ENCODE data around the gene WDR76. TPM values are rescaled to one million over a fixed set of nuclear protein-coding genes. Genes with fewer than 3 reads are reported as not detected.
"Not testable (repeated sequence)": the region's sequence is repeated elsewhere in the genome, so short reads cannot be mapped to it uniquely, and the experiment has no call there.

Gene WDR76
- total RNA-seq, 1 donor from 2014 or later = 3.8 TPM

GRCh38 chr15:43821505-43821904 is 5.3 kb upstream of the WDR76 start:
- DNase-seq (ENCODE audit: low read depth) = no peak

GRCh38 chr15:43824302-43825246 is 2.2 kb upstream of the WDR76 start, which contains the start of gene MFAP1:
MFAP1 (minus strand) TSS chr15:43824690; CDS start chr15:43824569, 121 bp downstream.
- DNase-seq (ENCODE audit: low read depth) = peak; percentile 97

GRCh38 chr15:43825305-43825704 is 1.5 kb upstream of the WDR76 start:
- not testable (repeated sequence) for DNase-seq (ENCODE audit: low read depth)

- DNase-seq (ENCODE audit: low read depth) = no peak
Measured at GRCh38 chr15:43826029-43826507, 734 bp upstream of the WDR76 start.

GRCh38 chr15:43828061-43828657 is 1.4 kb downstream of the WDR76 start:
- DNase-seq (ENCODE audit: low read depth) = no peak

DNA sequence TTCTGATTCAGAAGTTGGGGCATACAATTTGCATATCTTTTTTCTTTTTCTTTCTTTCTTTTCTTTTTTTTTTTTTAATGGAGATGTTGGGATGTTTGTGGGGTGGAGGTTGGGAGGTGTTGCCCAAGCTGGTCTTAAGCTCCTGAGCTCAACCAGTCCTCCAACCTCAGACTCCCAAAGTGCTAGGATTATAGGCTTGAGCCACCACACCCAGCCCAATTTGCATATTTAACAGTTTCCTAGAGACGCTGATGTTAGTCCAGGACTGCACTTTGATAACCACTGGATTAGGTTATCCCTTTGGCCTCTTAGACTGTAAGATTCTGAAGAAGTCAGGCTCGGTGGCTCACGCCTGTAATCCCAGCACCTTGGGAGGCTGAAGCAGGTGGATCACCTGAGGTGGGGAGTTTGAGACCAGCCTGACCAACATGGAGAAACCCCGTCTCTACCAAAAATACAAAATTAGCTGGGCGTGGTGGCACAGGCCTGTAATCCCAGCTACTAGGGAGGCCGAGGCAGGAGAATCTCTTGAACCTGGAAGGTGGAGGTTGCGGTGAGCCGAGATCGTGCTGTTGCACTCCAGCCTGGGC is 3.2 kb downstream of the WDR76 start:
- not testable (repeated sequence) for DNase-seq (ENCODE audit: low read depth)

DNA sequence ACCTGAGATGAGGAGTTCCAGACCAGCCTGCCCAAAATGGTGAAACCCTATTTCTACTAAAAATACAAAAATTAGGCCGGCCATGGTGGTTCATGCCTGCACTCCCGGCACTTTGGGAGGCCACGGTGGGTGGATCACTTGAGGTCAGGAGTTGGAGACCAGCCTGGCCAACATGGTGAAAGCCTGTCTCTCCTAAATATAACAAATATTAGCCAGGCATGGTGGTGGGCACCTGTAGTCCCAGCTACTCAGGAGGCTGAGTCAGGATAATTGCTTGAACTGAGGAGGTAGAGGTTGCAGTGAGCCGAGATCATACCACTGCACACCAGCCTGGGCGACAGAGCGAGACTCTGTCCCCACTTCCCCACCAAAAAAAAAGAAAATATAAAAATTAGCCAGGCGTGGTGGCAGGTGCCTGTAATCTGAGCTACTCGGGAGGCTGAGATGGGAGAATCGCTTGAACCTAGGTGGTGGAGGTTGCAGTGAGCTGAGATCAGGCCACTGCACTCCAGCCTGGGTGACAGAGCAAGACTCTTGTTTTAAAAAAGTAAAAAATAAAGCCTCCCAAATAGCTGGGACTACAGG is 4.0 kb downstream of the WDR76 start:
- not testable (repeated sequence) for DNase-seq (ENCODE audit: low read depth)

GRCh38 chr15:43831519-43832052 is 4.8 kb downstream of the WDR76 start:
- DNase-seq (ENCODE audit: low read depth) = not testable (repeated sequence)

- DNase-seq (ENCODE audit: low read depth) = not testable (repeated sequence)
Measured at GRCh38 chr15:43832485-43832884, 5.7 kb downstream of the WDR76 start.

DNA sequence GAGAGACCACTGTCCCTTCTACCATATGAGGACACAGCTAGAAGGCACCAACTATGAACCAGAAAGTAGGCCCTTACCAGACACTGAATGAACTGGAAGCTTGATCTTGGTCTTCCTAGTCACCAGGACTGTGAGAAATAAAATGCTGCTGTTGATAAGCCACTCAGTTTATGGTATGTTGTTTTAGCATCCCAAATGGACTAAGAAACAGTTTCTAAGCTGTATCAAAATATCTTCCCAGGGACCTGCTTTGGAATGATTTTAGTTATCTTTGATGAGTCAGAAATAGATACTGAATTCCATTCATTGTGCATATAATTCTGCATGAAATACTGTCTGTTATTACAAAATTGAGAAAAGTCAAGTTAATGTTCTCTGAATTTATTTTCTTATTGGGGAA is 18.6 kb downstream of the WDR76 start:
- DNase-seq (ENCODE audit: low read depth) = no peak

GRCh38 chr15:43851251-43851650 is 24.4 kb downstream of the WDR76 start:
- no peak for DNase-seq (ENCODE audit: low read depth)

GRCh38 chr15:43852607-43853006 is 25.8 kb downstream of the WDR76 start:
- no peak for DNase-seq (ENCODE audit: low read depth)

DNA sequence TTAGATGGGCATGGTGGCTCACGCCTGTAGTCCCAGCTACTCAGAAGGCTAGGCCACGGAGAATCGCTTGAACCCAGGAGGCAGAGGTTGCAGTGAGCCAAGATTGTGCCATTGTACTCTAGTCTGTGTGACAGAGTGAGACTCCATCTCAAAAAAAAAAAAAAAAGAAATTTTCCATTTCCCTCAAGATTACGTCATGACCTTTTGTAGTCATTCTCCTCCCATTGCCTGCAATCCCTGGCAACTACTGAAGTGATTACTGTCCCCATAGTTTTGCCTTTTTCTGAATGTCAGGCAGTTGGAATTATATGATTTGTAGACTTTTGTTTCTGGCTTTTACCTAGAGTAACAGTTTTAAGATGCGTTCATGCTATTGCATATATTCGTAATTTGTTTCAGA is 28.0 kb downstream of the WDR76 start:
- peak; percentile 21 for DNase-seq (ENCODE audit: low read depth)

- DNase-seq (ENCODE audit: low read depth) = no peak
Measured at GRCh38 chr15:43859546-43859945, 32.7 kb downstream of the WDR76 start.

GRCh38 chr15:43866636-43867035 is 39.8 kb downstream of the WDR76 start:
- DNase-seq (ENCODE audit: low read depth) = not testable (repeated sequence)

DNA sequence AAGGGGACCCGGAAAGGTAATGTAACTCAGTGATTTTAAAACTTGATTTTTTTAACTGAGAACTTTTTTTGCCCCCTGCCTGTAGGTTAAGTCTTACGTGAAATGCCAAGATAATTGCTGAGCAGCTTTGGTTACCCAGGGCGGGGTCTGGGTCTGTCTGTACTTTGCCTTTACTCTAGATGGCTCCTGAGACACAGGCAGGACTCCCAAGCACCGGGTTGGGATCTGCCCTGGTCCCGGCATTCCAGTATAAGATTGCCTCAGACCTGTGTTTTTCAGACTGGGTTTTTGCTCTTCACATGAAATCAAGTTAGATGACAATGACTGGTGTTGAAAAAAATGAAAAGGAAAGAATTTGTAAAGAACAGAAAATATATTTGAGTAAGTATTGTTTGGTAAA is 40.3 kb downstream of the WDR76 start:
- no peak for DNase-seq (ENCODE audit: low read depth)

DNA sequence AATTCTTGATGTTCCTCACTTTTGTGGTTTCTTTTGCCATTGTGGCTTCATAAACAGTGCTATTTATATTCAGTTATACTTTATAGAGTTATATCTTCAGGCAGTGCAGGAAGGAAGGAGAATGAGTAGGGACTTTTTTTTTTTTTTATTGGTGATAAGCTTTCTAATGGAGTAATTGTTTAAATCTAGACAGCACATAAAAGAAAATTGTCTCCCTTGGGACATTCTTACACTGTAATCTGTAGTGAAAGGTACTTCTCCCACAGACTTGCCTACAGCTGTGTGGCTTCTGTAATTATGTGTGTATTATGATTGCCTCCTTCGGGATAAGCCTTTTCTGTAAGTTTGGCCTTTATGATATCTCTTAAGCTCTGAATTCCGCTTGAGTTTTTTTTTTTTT is 41.6 kb downstream of the WDR76 start:
- DNase-seq (ENCODE audit: low read depth) = no peak

GRCh38 chr15:43871835-43872234 is 45.0 kb downstream of the WDR76 start:
- DNase-seq (ENCODE audit: low read depth) = no peak

DNA sequence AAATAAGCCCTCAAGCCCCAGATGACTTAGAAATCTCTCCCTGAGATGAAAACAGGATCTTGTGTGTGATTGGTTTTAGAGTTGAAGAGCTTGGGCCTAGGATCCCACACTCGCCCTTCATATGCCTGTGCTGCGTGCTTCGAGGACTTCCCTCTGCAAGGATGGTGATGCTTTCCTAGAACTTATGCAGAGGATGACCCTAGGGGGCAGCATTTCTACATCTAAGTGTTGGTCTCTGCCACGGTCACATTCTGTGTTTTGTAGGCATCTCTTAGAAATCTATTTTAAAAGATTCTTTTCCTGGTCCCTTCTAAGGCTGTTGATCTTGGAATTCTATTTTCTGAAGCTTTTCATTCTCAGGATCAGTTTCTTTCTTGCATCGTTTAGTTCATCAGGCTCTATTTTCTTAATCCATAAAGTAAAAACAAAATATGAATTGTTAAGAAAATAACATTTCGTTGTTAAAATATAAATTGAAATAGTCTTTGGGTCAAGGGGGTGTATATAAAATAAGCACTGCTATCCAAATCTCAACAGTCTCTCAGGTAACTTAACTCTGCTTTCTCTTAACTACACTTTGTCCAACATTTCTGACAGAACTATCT is 45.7 kb downstream of the WDR76 start:
- peak; percentile 65 for DNase-seq (ENCODE audit: low read depth)

DNA sequence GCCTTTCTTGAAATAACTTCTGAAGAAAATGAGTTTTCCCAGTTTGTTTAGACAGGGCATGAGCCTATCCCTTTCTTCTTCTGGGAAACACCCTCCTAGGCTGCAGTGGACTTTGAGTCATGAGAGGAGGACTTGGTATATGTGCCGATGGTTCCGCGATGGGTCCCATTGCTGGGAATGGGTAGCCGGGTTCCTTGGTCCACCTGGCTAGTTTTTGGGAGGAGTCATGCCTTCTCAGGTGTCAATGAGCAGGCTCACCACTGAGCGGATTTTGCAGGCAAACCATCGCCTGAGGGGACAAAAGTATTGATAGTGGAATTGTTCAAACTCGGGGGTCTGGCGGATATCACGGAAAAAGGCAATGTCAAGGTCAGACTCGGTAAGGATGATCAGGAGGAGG is 46.8 kb downstream of the WDR76 start:
- DNase-seq (ENCODE audit: low read depth) = no peak

GRCh38 chr15:43876872-43877271 is 50.1 kb downstream of the WDR76 start:
- DNase-seq (ENCODE audit: low read depth) = no peak

Data from renal cortical epithelial cell (primary cell).